ENCODE data around the gene ALX4.

GRCh38 chr11:44270403-44271273 is 39.3 kb downstream of the ALX4 start:
- TF ChIP-seq POLR2A (IDR thresholded peaks at IDR 0.05) (no peak), CTCF (IDR thresholded peaks at IDR 0.05) (no peak)

All from suprapubic skin (tissue), 3 donors.